HCT116 (cell line): ENCODE data around the gene IGFBP1. TPM values are rescaled to one million over a fixed set of nuclear protein-coding genes. Genes with fewer than 3 reads are reported as not detected.

Experiments used
- ATAC-seq: fragments of 200-7000 bp; cut with Tn5 transposase; 2 replicates; pipeline ENCODE4 v1.9.1; 2020; ENCODE audit warnings: mild to moderate bottlenecking, moderate library complexity
- BruUV-seq: library from RNA; stranded (reverse); fragments of 400-500 nt; replicated peaks from 2 replicates; lab custom pipeline; 2021; lab: Mats Ljungman, UMichigan
- CTCF ChIA-PET: fragments of 300-600 bp; sonication (Branson Sonifier 250); formaldehyde crosslinking; loops from one replicate; lab custom pipeline; 2021; ENCODE audit warnings: antibody characterized with exemption; lab: Charles Lee
- POLR2A ChIA-PET: fragments of 300-600, 350-600 bp; sonication (Branson Sonifier 250); formaldehyde crosslinking; loops from one replicate; lab custom pipeline; 2021; ENCODE audit warnings: antibody characterized with exemption; lab: Charles Lee
- RAD21 ChIA-PET, 2 experiments: fragments of 300-600 bp; sonication (Branson Sonifier 250); formaldehyde crosslinking; loops; one replicate each; lab custom pipeline; 2023; ENCODE audit warnings: low total read pairs in 2 of 2; ENCODE audit not compliant: uncharacterized antibody in 2 of 2, unreplicated experiment in 2 of 2, low non-redundant PET in 1 of 2; lab: Charles Lee
- DNase-seq: peaks from one replicate; pipeline ENCODE4 v3.0.0-alpha.2; 2010; ENCODE audit warnings: low read depth, low spot score
- H2AFZ ChIP-seq: fragments of 200-600 bp; shearing (Covaris generic), sonication (generic); 2 replicates; pipeline ENCODE4 v1.6.1; 2017; ENCODE audit warnings: low read depth, mixed run types, mixed read lengths, antibody characterized with exemption, low read length; ENCODE audit not compliant: poor library complexity, severe bottlenecking
- H3K27ac ChIP-seq: 2 replicates; pipeline ENCODE4 v1.5.1; 2012; ENCODE audit warnings: low read depth, low read length
- H3K27me3 ChIP-seq: fragments of 200-600 bp; sonication (generic); 2 replicates; pipeline ENCODE4 v1.6.1; 2016; ENCODE audit warnings: mixed run types, low read length, mixed read lengths; ENCODE audit not compliant: insufficient read depth
- H3K36me3 ChIP-seq, 2 experiments: fragments of 200-500 bp in 1 of 2; fragments of 200-600 bp in 1 of 2; sonication (Bioruptor generic) in 1 of 2; sonication (generic) in 1 of 2; 2 replicates each; pipeline versions ENCODE4 v1.5.1 to v1.6.1; 2014 to 2016; ENCODE audit warnings: low read length in 2 of 2, inconsistent platforms in 1 of 2, mixed read lengths in 1 of 2, mixed run types in 1 of 2; ENCODE audit not compliant: insufficient read depth in 2 of 2, control insufficient read depth in 1 of 2
- H3K4me1 ChIP-seq, 2 experiments: fragments of 200-600 bp in 1 of 2; sonication (generic) in 1 of 2; 2 replicates each; pipeline versions ENCODE4 v1.5.1 to v1.6.1; 2012 to 2017; ENCODE audit warnings: low read length in 2 of 2, inconsistent platforms in 1 of 2, mild to moderate bottlenecking in 1 of 2, mixed read lengths in 1 of 2, mixed run types in 1 of 2, moderate library complexity in 1 of 2; ENCODE audit not compliant: insufficient read depth in 2 of 2, control insufficient read depth in 1 of 2
- H3K4me2 ChIP-seq: fragments of 200-600 bp; sonication (generic); 2 replicates; pipeline ENCODE4 v1.6.1; 2017; ENCODE audit warnings: mixed run types, low read length, mixed read lengths
- H3K4me3 ChIP-seq, 2 experiments: fragments of 200-600 bp in 1 of 2; sonication (generic) in 1 of 2; replicated peaks in 1 of 2; 2 replicates each; pipeline ENCODE4 v1.5.1; 2011 to 2016; ENCODE audit warnings: low read length in 2 of 2, control low read depth in 1 of 2, low read depth in 1 of 2, mild to moderate bottlenecking in 1 of 2, mixed read lengths in 1 of 2, mixed run types in 1 of 2
- H3K79me2 ChIP-seq: fragments of 200-600 bp; sonication (generic); 2 replicates; pipeline ENCODE4 v1.6.1; 2017; ENCODE audit warnings: mild to moderate bottlenecking, mixed run types, low read length, moderate library complexity, mixed read lengths; ENCODE audit not compliant: insufficient read depth
- H3K9ac ChIP-seq: fragments of 200-600 bp; sonication (generic); 2 replicates; pipeline ENCODE4 v1.6.1; 2016; ENCODE audit warnings: low read length, mixed read lengths
- H3K9me2 ChIP-seq: fragments of 200-600 bp; sonication (generic), shearing (Covaris generic); 2 replicates; pipeline ENCODE4 v1.6.1; 2017; ENCODE audit warnings: mixed run types, mild to moderate bottlenecking, moderate library complexity; ENCODE audit not compliant: insufficient read depth
- H3K9me3 ChIP-seq, 2 experiments: fragments of 200-500 bp in 1 of 2; fragments of 200-600 bp in 1 of 2; sonication (Bioruptor generic) in 1 of 2; sonication (generic) in 1 of 2; 2 replicates each; pipeline ENCODE4 v1.6.1; 2014 to 2017; ENCODE audit warnings: low read length in 2 of 2, mixed read lengths in 2 of 2, inconsistent platforms in 1 of 2, low read depth in 1 of 2, mild to moderate bottlenecking in 1 of 2, mixed run types in 1 of 2, moderate library complexity in 1 of 2; ENCODE audit not compliant: control insufficient read depth in 1 of 2, insufficient read depth in 1 of 2
- H4K20me1 ChIP-seq: fragments of 200-600 bp; sonication (generic), shearing (Covaris generic); 2 replicates; pipeline ENCODE4 v1.6.1; 2017; ENCODE audit warnings: mixed run types, mild to moderate bottlenecking, moderate library complexity; ENCODE audit not compliant: insufficient read depth
- ATF3 ChIP-seq: IDR thresholded peaks from 2 replicates; pipeline ENCODE4 v1.6.1; 2012
- CBX3 ChIP-seq: IDR thresholded peaks from 2 replicates; pipeline ENCODE4 v1.6.1; 2012; ENCODE audit warnings: low read depth
- CTCF ChIP-seq, 3 experiments: fragments of 200-600 bp in 1 of 3; sonication (generic) in 1 of 3; IDR thresholded peaks in 2 of 3; conservative IDR thresholded peaks in 1 of 3; 2 replicates each; pipeline ENCODE4 v1.5.1; 2012 to 2017; ENCODE audit warnings: low read depth in 2 of 3, low read length in 2 of 3, antibody characterized with exemption in 1 of 3, borderline replicate concordance in 1 of 3, control low read depth in 1 of 3, mild to moderate bottlenecking in 1 of 3, mixed read lengths in 1 of 3, mixed run types in 1 of 3, moderate library complexity in 1 of 3; ENCODE audit not compliant: insufficient read depth in 1 of 3
- EGR1 ChIP-seq: IDR thresholded peaks from 2 replicates; pipeline ENCODE4 v1.6.1; 2012; ENCODE audit warnings: low read depth
- ELF1 ChIP-seq: IDR thresholded peaks from 2 replicates; pipeline ENCODE4 v1.6.1; 2012; ENCODE audit warnings: low read depth, borderline replicate concordance
- EZH2phosphoT487 ChIP-seq: fragments of 200-600 bp; IDR thresholded peaks from 2 replicates; pipeline ENCODE4 v1.6.1; 2018; ENCODE audit warnings: antibody characterized with exemption, borderline replicate concordance
- FOSL1 ChIP-seq: IDR thresholded peaks from 2 replicates; pipeline ENCODE4 v1.6.1; 2012; ENCODE audit warnings: low read depth
- JUND ChIP-seq: IDR thresholded peaks from 2 replicates; pipeline ENCODE4 v1.6.1; 2012
- MAX ChIP-seq: IDR thresholded peaks from 2 replicates; pipeline ENCODE4 v1.6.1; 2012
- RAD21 ChIP-seq: IDR thresholded peaks from 2 replicates; pipeline ENCODE4 v1.6.1; 2012; ENCODE audit warnings: low read depth, mild to moderate bottlenecking
- TCF7L2 ChIP-seq: IDR thresholded peaks from 2 replicates; pipeline ENCODE4 v1.7.0; 2011; ENCODE audit warnings: borderline replicate concordance, inconsistent platforms; ENCODE audit not compliant: insufficient read depth, insufficient read length; ENCODE audit errors: extremely low read depth
- YY1 ChIP-seq: IDR thresholded peaks from 2 replicates; pipeline ENCODE4 v1.6.1; 2011; ENCODE audit warnings: low read length, low read depth, moderate library complexity, mild to moderate bottlenecking; ENCODE audit not compliant: insufficient replicate concordance; ENCODE audit errors: extremely low read depth
- ZBTB33 ChIP-seq: IDR thresholded peaks from 2 replicates; pipeline ENCODE4 v1.6.1; 2011; ENCODE audit warnings: mild to moderate bottlenecking, low read length, moderate library complexity; ENCODE audit not compliant: insufficient replicate concordance; ENCODE audit errors: extremely low read depth
- ZFX ChIP-seq: fragments of 450-650 bp; IDR thresholded peaks from 2 replicates; pipeline ENCODE4 v1.6.1; 2017
- intact Hi-C: fragments of 100-400 bp; cut with micrococcal nuclease; formaldehyde crosslinking; loops from 2 replicates; pipeline ENCODE4 v1.10.0; 2022
- total RNA-seq: library from RNA; stranded (reverse); gene quantifications from one replicate; pipeline ENCODE4 v1.2.1, GENCODE V29; 2021; ENCODE audit not compliant: unreplicated experiment

IGFBP1 gene
- total RNA-seq, 1 experiment from 2014 or later = 0.20 TPM

DNA sequence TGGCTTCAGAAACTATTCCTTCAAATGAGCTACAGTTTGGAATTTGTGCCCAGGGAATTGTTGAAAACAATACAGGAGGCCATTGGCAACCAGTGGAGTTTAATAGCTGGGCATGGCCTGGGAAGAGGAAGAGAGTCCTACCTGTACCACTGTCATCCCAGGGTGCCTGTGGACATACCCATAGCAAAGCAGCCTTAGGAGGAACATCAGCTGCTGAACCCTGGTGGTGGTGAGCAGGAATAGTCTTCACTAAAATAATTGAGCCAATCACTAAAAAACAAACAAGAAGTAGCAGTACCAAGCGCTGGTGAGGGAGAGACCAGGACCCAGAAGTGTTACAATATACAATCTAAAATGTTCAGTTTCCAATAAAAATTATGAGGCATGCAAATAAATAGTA, 14.5 kb downstream of the IGFBP1 start:
- BruUV-seq = no TSS peak
- no peaks in the 10 kb centered on the region for H3K79me2 ChIP-seq
- POLR2A ChIA-PET = no interaction called here
- H2AFZ ChIP-seq = no peak overlapping the region
- H3K4me3 ChIP-seq = no peak overlapping the region
- intact Hi-C loops = no loop called here
- no peak overlapping the region for H3K4me2 ChIP-seq
- no peaks in the 10 kb centered on the region for H3K27me3 ChIP-seq
- peak; percentile 5; the same call in 1 of the 2 replicates for TF ChIP-seq RAD21
- no peak for TF ChIP-seq TCF7L2
- TF ChIP-seq ATF3 = no peak
- peak in 2 of 3 experiments; percentile 17 to 31; a peak in 2 of 6 replicates for TF ChIP-seq CTCF (IDR thresholded peaks at IDR 0.05 in 2 of 3, conservative IDR thresholded peaks at IDR 0.05 in 1 of 3; ENCODE audit: borderline replicate concordance in 1 of 3, insufficient read depth in 1 of 3, low read depth in 2 of 3, low read length in 2 of 3)
- no peak for TF ChIP-seq YY1
- H3K9me2 ChIP-seq = no peaks in the 10 kb centered on the region
- CTCF ChIA-PET = interaction anchor here (0.7 to 1.5 kb wide), 2 partner anchors 8 to 15 kb away, joined by 3 read pairs; no protein-coding TSS in a partner anchor
- no peaks in the 10 kb centered on the region for H3K36me3 ChIP-seq
- RAD21 ChIA-PET = no interaction called here
- DNase-seq = no peak
- ATAC-seq = peak; percentile 64
- no peak overlapping the region for H3K9ac ChIP-seq
- H3K4me1 ChIP-seq = no peaks in the 10 kb centered on the region
- no peaks in the 10 kb centered on the region for H3K9me3 ChIP-seq
- no peak overlapping the region for H3K27ac ChIP-seq
- H4K20me1 ChIP-seq = no peaks in the 10 kb centered on the region

DNA sequence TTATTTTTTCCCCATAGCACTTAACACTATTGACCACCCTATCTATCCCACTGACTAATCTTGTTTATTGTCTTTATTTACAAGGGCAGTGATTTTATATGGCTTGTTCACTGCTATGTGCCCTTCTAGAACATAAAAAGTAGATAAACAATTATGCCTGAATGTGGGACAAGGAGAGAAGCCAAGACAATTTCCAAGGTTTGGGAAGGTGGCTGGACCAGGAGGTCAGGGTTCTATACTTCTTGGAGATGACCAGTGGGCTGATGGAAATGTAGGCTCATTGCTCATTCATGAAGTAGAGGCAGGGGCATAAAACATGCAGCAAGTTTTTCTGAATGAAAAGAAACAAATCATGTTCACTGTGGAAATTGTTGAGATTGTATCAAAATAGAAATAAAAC, 21.3 kb downstream of the IGFBP1 start:
- H3K9me3 ChIP-seq = no peaks in the 10 kb centered on the region
- intact Hi-C loops = no loop called here
- no peak overlapping the region for H3K4me2 ChIP-seq
- no peaks in the 10 kb centered on the region for H3K4me1 ChIP-seq
- no peaks in the 10 kb centered on the region for H3K79me2 ChIP-seq
- ChIA-PET RAD21 (no interaction called here), POLR2A (no interaction called here), CTCF (no interaction called here)
- H3K9ac ChIP-seq = no peak overlapping the region
- no peak overlapping the region for H3K27ac ChIP-seq
- no peak for ATAC-seq
- H3K27me3 ChIP-seq = no peaks in the 10 kb centered on the region
- no peak overlapping the region for H2AFZ ChIP-seq
- BruUV-seq = no TSS peak
- H3K36me3 ChIP-seq = no peaks in the 10 kb centered on the region
- H3K4me3 ChIP-seq = no peak overlapping the region
- no peak for DNase-seq
- no peaks in the 10 kb centered on the region for H3K9me2 ChIP-seq
- H4K20me1 ChIP-seq = no peaks in the 10 kb centered on the region
- TF ChIP-seq ELF1 (no peak), CBX3 (no peak), ZBTB33 (no peak), TCF7L2 (no peak), EZH2phosphoT487 (no peak), FOSL1 (no peak), ZFX (no peak), MAX (no peak), EGR1 (no peak), JUND (no peak)
